GM19035 (cell line): ENCODE results near the gene BPIFB2.

ENCODE experiments used
- ATAC-seq: cut with Tn5 transposase; IDR thresholded peaks from one replicate; pipeline ENCODE4 v1.9.1; 2021; ENCODE audit not compliant: unreplicated experiment

Gene BPIFB2

DNA sequence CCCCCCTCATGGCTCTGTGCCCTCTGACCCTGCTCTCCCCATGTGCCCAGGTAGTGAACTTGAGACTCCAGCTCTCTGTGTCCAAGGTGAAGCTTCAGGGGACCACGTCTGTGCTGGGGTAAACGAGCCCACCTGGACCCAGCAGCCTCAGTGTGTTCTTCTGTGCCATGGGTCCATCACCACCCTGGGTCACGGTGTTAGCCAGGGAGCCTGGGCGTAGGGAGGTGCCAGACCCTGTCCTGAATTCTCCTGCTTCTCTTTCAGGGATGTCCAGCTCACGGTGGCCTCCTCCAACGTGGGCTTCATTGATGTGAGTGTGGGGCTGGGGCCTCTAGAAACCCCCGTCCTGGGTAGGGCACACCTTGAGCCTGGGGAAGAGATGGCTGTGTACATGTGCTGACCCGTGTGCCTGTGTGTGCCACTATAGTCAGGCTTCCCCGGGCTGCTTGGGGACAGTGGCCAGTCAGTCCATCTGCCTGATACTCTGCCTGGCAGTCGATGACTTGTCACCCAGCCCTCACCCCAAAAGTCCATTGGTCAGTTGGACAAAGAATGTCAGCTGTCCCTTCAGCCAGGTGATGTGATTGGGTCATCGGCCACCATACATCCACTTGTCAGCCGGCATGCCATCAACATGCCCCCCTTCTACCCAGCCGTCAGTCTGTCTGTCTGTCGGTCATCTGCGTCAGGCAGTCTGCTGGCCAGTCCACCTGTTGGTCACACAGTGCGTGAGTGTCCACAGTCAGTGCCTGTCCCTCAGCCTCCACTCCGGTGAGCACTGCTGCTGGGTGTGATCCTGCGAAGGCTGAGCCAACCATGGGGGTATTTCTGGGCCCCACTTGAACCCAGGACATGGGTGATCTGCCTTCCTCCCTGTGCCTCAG, 13.0 kb downstream of the BPIFB2 start:
- no peak for ATAC-seq

DNA sequence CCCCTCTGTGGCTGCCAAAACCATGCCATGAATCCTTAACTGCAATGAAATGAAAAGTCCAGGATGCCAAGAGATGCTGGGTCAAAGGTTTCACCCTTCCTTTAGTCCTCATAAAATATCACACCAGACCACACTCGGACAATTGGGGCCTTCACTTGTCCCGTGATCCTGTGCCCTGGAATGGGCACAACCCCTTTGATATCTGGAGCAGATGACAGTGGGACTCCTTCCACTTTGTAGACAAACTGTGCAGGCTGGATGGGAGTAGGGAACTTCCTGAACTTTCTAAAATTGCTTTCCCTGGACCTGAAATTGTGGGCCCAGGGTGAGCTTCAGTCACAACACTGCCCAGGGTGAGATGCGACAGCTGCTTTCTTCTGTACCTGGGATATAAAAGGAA, 14.4 kb downstream of the BPIFB2 start:
- ATAC-seq = no peak

DNA sequence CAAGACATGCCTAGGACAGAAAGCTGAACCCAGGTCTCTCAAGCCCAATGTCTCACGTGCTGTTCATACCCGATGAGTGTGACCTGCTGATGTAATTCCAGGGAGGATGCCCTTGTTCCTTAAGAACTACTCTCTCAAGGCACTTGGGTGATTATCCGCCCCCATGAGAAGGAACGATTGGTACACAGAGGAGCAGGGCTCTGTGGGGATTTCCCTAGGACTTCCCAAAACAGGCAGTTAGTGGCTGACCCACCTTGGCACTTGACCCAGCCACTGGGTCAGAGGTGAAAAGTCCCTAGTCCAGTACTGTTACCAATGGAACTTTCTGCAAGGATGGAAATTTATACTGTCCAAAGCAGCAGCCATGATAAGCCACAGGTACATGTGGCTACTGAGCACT, 14.8 kb downstream of the BPIFB2 start:
- ATAC-seq = no peak

DNA sequence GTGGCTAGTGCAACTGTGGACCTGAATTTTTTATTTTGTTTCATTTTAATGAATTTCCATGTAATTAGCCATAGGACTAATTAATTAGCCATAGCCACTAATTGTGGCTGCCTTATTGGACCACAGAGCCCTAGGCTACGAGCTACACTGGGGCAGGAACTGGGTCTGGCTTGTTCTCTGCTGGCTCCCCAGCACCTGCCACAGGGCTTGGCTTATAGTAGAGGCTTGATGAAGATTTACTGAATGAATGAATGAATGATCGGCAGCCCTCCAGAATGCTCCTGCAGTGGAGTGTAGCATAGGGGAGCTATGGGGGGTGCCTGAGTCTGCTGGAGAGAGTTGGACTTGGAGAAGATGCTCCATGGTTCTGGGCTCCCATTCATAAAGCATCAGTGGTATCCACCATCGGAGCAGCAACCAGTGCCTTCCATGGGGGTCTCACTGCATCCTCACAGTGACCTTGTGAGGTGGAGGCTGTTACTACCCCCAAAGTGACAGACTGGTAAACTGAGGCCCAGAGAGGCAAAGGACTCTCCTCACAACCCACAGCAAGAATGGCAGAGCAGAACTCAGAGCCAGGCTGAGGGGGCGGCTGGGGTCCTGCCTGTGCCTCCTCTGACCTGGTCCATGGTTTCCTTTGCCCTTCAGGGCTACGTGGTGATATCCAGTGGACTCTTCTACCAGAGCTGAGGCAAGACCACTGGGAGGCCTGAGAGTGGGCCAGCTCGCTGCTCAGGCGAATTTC, 15.4 kb downstream of the BPIFB2 start:
- ATAC-seq = no peak

DNA sequence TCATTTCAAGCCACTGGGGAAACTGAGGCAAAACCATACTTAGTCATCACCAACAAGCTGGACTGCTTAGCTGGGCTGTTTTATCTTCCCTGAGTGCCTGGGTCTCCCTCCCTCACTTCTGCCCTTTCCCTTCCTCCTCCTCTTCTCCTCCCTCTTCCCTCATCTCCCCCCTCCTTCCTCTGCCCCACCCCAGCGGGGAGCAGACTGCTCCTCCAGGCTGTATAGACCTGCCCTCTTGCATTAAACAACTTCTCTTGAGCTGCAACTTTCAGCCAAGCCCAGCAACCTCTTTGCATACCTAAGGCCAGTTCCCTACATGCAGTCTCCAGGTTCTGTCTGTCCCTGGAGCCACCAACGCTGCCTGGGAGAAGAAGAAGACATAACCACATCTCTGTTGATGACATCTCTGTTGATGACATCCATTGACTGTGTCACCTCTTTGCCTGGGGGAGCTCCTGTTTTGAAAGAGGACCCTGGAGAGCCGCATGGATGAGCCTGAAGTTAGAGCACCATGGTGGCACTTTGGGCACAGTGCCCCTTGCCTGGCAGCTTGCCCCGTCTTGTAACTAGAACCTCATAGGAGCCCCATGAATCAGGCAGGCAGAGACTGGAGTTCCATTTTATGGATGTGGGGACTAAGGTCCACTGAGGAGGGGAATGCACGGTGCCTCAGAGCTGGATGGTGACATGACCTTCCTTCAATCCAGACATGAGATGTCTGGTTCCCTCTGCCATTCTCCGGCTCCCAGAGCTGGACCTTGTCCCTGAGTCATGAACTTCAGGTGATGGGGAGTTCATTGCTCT, 16.1 kb downstream of the BPIFB2 start:
- ATAC-seq = no peak

DNA sequence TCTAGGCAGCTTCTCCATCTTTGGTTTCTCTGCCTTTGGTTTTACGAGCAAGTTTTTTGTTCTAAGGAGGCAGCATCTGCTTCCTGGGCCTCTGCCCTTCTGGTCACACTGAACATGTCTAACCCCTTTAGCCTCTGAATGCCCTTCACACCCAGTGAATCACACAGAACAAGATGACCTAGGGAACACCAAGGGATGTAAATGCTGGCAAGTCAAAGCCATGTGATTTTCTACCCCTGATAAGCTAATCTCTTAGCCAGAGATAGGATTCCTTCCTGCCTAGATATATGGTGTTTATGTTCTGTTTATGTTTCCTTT, 16.7 kb downstream of the BPIFB2 start:
- ATAC-seq = no peak

DNA sequence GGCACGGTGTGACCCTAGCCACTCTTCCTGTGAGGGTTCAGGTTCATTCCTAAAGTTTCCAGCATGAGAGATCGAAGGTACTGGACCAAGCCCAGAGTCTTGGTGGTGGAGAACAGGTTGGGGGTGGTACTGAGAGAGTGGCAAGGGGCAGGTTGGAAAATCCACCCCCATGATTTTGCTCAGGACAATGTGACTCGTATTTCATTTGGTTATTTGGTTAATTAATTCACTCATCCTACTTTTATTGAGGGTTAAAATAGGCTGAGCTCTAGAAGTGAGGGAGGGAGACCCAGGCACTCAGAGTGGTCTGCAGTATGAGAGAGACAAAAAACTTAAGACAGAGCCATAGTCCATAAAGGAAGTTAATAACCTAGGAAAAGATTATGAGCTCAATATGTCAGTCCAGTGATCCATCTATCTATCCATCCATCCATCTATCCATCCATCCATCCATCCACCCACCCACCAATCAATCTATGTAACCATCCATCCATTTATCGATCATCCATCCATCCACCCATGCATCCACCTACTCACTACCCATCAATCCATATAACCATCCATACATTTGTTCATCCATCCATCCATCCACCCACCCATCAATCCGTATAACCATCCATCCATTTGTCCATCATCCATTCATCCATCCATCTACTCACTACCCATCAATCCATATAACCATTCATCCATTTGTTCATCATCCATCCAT, 17.3 kb downstream of the BPIFB2 start:
- no peak for ATAC-seq

DNA sequence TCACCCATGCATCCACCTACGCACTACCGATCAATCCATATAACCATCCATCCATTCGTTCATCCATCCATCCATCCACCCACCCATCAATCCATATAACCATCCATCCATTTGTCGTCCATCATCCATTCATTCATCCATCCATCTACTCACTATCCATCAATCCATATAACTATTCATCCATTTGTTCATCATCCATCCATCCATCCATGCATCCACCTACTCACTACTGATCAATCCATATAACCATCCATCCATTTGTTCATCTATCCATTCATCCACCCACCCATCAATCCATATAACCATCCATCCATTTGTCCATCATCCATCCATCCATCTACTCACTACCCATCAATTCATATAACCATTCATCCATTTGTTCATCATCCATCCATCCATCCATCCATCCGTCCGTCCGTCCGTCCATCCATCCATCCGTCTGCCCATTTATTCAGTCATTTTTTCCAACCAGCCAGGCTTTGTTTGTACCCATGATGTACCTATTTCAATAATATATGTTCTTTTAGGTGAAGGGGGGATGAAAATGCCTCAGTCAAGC, 17.9 kb downstream of the BPIFB2 start:
- ATAC-seq = no peak

DNA sequence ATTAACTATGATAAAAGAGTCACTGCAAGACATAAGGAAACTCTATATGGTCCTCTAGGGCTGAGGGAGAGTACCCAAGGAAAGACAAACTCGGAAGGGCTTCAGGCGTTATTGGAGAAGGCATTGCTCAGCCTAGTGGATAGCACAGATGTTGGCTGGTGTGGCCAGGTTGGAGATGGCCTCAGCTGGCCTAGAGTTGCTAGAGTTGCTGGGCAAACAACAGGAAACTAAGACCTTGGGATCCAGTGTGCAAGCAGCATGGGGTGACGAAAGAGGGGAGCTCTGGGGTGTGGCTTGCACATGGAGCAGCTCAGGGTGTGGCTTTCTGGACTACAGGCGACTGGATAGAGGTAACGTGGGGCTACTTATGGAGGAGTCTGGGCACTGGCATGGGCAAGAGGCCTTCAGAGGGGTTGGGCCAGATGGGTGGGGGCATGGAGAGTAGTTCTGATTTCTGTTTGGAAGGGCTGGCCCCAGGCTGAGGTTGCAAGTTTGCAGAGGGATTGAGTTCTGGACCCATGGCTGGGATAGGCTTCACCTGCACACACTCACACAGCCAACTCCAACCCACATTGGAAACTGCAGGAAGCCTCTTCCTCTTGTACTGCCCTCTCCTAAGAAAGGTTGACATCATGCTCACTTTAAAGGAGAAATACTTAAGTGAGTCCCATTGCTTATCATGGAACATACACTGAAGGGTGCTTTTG, 18.7 kb downstream of the BPIFB2 start:
- ATAC-seq = no peak

DNA sequence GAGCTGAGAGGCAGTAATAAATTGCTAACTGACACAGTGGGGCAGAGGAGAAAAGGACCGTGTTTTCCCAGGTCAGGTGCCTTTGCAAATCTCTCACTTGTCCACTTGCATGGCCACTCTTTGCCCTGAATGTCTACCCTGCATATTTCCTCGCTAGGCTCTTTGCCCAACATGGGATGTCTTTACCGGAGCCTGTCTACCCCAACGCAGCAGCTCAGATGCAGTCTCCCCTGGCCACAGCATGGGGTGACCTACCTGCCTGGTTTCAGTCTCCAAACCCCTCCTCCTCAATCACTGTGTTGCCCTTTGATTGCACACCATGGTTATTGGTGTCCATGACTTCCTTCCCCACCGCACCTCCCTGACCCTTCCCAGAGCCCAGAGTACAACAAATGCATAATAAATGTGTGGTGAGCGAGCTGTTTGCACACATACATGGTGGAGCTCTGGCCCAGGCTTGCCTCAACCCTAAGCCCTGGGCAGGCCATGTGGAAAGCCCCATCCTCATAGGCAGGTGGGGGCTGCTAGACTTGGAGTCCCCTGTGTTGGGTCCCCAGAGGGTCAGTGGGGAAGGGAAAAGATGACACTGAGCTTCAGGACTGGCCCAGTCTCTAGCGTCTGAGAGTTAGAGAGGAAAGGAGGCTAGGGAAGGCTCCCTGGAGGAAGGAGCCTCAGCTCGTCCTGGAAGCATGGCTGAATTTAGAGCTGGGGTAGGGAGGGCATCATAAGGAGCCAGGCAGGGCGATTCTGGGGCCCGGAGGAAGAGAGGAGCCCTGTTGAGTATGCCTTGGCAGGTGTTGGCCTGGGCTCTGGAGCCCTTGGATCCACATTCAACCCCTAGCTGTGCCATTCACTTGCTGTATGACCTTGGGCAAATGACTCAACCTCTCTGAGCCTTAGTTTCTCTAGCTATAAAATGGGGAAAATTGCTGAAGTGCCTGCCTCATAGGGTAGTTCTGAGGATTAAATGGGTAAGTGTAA, 19.6 kb downstream of the BPIFB2 start:
- ATAC-seq = no peak

DNA sequence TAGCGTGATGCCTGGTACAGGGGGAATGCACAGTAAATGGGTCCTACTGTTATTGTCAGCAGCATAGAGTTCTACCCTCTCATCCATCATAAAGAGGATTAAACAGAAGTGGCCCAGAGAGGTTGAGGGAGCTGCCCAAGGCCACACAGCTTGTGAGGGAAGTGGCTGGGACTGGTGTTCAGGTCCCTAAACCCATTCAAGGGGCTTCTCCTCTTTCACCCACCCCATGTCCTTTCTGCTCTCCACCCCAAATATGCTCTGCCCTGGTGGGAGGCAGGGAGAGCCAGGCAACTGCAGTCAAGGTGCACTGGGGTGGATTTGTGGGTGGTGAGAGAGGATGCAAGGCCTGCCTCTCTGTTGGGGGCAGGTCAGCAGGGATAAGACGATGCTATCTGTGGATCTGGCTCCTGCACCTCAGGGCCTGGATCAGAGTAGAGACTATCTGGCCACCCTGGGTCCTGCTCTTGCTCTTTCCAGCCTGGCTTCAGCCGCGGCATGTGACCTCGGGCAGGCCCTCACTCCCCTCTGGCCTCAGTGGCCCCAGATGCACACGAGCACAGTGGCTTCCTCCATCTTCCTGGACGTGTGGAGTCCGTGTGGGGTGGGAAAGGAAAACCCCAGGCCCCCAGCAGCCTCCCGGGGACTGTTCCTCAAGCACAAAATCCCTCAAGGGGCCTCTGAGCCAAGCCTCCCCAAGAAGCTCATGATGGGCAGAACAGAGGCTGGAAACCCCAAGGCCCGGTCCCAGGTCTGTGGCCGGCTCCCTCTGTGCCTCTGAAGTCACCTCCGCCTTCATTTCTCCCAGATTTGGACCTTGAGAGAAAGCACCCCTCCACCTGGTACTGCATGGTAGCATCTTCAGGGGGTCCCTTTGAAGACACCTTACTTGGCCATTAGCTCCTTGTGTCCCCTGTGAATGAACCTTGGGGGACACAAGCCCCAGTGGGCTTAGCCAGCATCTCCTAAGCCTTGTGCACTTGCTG, 20.6 kb downstream of the BPIFB2 start:
- no peak for ATAC-seq

DNA sequence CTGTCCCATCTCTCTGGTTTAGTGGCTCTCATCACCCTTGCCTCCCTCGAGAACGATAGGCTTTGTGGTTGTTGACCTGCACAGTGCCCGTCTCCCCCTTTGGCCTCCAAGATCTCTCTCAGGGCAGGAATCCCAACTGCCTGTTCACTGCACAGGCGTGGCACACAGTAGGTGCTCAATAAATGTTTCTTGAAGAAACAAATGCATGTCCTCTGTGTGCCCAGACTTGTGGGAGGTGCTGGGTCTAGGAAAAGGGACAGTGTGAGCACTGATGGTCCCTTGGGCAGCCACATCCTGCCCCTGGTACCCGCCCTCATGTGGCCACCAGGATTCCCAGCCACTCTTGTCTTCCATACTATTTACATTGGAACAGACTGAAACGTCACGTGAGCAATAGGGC, 21.4 kb downstream of the BPIFB2 start:
- ATAC-seq = no peak

DNA sequence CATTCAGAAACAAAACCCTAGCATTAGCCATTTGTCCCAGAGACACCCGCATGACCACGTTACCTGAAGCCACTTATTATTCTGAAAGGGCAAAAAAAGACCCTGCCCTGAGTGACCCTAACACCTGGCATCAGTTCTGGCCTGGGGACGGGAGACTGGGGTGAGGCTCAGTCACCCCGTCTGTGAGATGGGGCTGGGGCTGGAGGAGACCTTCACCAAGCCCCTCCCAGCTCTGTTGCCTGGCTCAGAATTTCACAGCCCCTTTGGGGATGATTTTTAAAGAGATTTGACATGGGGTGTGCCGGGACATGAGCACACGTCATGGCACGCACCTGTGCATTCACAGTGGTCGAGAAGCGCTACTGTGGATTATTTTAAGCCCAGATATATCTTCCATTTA, 22.6 kb downstream of the BPIFB2 start:
- no peak for ATAC-seq

DNA sequence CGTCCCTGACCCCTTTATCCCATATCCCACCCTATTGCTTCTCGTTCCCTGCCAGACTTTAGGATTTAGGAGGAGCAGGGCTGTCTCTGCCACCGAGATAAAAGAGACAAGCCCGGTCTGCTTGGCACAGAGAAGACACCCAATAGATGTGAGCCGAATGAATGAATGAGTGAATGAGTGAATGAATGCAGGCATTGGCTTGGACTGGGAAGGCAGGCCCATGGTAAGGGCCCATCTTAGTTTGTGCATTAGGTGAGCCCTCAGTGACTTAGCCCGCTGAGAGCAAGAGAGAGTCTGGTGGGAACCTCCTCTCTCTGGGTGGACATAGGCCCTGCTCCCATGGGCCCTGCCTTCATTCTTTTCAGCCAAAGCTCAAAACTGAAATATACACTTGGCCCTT, 23.1 kb downstream of the BPIFB2 start:
- ATAC-seq = no peak

DNA sequence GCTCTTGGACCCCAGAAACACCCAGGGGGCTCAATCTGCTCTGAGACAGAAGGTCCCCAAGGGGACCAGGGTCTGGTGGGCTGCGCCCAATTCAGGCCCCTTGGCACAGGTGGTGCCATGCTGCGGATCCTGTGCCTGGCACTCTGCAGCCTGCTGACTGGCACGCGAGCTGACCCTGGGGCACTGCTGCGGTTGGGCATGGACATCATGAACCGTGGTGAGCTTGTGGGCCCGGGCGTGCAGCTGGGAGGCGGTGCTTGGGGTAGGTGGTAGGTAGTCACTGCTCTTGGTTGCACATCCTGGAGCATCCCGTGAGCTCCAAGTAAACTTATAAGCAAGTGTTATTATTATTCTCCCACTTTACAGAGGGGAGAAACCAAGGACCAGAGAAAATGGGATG, 24.0 kb downstream of the BPIFB2 start, which contains the start of gene BPIFB6:
Gene BPIFB6, plus strand, starts transcription at position 118 of the 400 bp plus-strand sequence. Its CDS starts 0 bp downstream, at position 118.
- ATAC-seq = no peak

DNA sequence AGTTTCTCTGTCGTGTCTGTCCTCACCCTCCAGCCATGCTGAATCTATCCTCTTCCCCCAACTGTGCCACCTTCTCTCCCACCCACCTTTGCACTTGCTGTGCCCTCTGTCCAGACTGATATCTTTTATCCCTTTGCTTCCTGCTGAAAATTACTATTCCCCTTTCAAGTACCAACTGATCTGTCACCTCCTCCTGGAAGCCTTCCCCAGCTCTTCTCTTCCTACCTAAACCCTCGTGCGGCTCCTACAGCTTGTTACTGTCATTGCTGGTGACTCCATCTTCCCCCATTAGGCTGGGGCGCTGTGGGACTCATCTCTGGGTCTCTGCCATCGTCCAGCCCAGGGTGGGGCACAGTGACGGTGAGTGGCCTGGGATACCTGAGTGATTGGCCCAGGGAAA, 25.1 kb downstream of the BPIFB2 start:
- ATAC-seq = no peak

DNA sequence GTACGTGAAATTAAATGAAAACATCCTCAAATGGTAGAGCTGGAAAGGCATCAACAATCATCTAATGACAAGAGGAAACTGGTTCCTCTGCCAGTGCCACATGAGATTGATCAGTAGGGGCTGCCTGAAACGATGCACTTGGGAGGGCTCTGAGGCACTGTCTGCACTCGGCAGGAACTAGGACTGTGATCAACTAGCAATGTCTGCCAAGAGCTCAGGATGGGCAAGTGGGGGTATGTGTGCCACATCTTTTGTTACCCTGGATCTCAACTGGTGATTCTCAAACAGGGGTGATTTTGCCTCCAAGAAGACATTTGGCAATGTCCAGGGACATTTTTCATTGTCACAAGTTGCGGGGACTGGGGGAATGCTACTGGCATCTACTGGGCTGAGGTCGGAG, 25.9 kb downstream of the BPIFB2 start:
- ATAC-seq = no peak

DNA sequence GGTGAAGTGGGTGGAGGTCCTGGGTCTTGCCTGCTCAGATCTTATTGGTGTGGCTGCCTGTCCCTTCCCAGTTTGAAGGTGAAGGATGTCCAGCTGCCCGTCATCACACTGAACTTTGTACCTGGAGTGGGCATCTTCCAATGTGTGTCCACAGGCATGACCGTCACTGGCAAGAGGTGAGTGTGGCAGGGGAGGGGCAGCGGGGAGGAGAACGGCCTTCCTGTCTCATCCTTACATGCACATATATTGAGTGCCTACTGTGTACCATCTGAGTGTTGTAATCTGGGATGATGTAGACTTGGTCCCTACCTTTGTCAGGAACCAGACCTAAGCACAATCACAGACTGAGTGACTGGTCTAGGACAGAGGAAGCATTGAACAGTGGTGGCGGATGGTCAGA, 26.6 kb downstream of the BPIFB2 start:
- ATAC-seq = no peak
